NCI-H345 treated with DMSO at 0.1 percent for 48 hours (cell line): ENCODE data around the gene RABL6.
"Not testable (repeated sequence)": the region's sequence is repeated elsewhere in the genome, so short reads cannot be mapped to it uniquely, and the experiment has no call there.

Experiments used
- DNase-seq: peaks from one replicate; lab custom pipeline; 2025; ENCODE audit not compliant: unreplicated experiment; lab: John Stamatoyannopoulos, UW

RABL6 gene

DNA sequence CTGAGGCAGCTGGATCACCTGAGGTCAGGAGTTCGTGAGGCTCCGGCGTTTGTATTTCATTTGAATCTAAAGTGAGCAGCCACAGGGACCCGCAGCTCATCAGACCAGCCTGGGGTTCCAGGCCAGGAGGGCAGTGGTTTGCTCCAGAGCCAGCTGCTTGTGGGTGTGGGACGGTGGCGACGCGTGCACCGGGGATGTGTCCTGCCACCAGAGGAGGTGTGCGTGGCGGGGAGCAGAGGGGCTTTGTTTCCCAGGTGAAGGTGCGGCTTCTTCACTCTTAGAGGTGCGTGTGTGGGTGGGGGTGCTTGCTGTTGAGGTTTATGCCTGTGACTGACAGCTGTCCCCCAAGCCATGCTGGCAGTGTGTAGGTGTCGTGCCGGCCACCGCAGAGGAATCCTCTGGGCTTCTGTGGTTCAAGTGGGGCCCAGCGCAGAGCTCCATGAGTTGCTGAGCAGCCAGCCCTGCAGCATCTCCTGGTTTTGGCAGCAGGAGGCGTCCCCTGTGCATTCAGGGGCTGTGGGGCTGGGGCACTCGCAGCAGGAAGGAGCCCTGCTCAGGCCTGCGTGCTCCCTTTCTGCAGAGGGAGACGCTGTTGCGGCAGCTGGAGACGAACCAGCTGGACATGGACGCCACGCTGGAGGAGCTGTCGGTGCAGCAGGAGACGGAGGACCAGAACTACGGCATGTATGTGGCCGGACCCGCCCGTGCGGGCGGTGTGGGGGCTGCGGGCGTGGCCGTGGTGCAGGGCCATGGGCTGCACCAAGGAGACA lies 27.6 kb downstream of the RABL6 start:
- DNase-seq: no peak

- DNase-seq: no peak
Measured at GRCh38 chr9:136835932-136836904, 28.5 kb downstream of the RABL6 start.

GRCh38 chr9:136837146-136837855 lies 29.6 kb downstream of the RABL6 start:
- no peak for DNase-seq

DNA sequence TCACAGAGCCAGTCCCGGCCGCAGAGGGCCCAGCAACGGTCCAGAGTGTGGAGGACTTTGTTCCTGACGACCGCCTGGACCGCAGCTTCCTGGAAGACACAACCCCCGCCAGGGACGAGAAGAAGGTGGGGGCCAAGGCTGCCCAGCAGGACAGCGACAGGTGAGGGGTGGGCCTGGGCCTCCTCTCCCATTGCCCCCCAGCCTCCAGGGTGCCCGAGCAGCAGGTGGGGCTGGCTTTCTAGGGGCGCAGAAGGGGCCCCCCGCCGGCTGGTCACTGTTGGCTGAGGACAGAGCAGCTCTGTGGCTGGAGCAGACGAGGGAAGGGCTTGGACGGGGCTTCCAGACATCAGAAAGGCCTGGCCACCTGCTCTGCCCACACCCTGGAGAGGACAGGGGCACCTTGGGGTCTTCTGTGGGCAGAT lies 30.1 kb downstream of the RABL6 start:
- not testable (repeated sequence) for DNase-seq

DNA sequence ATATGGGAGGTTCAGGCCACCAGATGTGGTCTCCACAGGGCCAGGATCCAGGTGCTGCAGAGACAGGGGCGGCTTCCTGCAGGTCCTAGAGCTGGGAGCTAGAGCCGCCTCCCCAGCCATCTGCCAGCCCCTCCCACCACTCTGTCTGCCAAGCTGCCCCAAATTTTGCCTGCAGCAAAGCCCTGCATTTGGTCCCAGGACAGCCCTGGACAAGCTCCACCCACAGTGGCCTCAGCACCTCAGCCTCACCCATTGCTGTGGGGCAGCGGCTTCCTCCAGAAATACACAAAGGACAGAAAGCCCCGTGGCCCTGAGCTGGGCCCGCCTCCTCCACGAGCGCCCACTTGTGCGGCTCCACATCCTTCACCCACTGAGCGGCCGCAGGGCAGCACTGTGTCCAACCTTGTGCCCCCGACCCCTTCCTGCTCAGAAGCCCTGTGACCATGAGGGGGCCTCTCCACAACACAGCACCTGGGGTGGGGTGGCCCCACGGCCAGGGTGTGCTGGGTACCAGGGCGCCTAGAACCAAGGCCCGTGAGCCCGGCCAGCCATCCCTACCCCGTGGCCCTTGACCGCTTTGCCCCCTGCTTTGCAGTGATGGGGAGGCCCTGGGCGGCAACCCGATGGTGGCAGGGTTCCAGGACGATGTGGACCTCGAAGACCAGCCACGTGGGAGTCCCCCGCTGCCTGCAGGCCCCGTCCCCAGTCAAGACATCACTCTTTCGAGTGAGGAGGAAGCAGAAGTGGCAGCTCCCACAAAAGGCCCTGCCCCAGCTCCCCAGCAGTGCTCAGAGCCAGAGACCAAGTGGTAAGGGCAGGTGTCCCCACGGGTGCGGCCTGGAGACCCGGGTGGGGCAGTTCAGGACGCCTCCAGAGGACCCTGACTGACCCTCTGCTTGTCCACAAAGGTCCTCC lies 30.8 kb downstream of the RABL6 start:
- DNase-seq: no peak

DNA sequence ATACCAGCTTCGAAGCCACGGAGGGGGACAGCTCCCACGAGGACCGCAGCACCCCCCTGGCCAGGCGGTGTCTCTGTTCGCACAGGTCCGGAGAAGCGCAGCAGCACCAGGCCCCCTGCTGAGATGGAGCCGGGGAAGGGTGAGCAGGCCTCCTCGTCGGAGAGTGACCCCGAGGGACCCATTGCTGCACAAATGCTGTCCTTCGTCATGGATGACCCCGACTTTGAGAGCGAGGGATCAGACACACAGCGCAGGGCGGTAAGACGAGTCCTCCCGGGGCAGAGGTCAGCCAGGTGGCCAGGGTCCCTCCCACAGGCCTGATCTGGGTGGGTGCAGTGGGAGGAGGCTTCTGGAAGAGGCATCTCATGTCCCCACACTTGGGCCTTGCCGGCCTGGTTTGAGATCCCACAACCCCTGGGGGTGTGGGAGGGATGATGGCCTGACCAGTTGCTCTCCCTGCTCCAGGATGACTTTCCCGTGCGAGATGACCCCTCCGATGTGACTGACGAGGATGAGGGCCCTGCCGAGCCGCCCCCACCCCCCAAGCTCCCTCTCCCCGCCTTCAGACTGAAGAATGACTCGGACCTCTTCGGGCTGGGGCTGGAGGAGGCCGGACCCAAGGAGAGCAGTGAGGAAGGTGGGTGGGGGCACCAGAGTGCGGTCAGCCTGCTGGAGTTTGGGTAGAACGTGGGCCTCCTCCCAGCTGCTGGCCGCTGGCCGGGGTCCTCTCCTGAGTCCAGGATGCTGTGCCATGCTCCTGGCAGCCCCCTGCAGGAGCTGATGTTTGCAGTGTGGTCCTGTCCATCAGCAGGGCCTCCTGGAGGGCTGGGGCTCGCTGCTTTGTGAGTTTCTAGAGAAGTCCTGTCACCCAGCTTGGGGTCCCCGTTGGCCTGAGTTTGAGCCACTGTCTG lies 31.7 kb downstream of the RABL6 start:
- no peak for DNase-seq

GRCh38 chr9:136840140-136840876 lies 32.6 kb downstream of the RABL6 start:
- DNase-seq: no peak

GRCh38 chr9:136840877-136841645 lies 33.3 kb downstream of the RABL6 start:
- peak; percentile 69 for DNase-seq

GRCh38 chr9:136841646-136842379 lies 34.1 kb downstream of the RABL6 start:
- DNase-seq: peak; percentile 42

GRCh38 chr9:136842380-136842948 lies 34.7 kb downstream of the RABL6 start, which contains the start of gene AJM1:
Gene AJM1, plus strand, starts transcription at chr9:136842478. Its CDS starts 1,937 bp downstream, at chr9:136844415.
- DNase-seq: peak; percentile 63

GRCh38 chr9:136843159-136843800 lies 35.5 kb downstream of the RABL6 start:
- not testable (repeated sequence) for DNase-seq

DNA sequence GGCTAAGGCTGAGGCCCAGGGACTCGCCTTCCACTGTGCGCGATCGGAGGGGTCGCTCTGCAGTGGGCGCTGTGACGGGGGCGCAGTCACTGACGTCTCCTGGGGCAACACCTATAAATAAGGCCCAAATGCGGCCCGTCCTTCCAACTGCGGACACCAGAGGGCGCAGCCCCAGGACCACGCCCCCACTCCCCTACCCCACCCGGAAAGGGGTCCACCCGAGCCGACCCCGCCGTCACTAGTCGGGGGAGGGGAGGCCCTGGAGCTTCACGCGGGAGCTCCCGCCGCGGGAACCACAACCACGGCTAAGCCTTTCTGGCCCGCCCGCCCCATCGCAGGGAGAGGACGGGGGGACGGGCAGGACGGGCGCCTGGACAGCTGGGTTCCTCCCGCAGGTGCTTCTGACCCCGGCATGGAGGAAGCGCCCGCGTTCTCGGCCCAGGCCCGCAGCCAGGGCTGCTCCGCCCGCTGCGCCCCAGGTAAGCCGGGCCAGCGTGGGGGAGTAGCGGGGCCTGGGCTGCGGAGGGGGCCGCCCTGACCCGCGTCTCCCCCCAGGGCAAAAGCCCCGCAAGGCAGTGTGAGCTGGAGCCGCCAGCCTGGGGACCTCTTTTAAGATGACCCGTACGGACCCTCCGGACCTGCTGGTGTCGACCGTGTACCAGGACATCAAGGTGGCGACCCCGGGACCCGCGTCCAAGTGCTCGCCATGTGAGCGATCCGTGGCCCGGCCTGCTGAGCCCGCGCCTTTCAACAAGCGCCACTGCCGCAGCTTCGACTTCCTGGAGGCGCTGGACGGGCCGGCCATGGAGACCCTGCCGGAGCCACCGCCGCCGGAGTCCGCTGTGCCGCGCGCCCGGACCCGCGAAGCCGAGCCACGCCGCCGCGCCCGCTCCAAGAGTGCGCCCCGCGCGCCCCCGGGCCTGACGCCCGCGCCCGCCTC lies 36.3 kb downstream of the RABL6 start:
- DNase-seq: not testable (repeated sequence)

GRCh38 chr9:136844761-136845464 lies 37.2 kb downstream of the RABL6 start:
- no peak for DNase-seq
